Thyroid gland (tissue), 4 donors: ENCODE measurements around the gene C6orf58. TPM values are rescaled to one million over a fixed set of nuclear protein-coding genes. Genes with fewer than 3 reads are reported as not detected.
"Not testable (repeated sequence)": the region's sequence is repeated elsewhere in the genome, so short reads cannot be mapped to it uniquely, and the experiment has no call there.

Experiments used
- DNase-seq, 2 donors: peaks; one replicate each; pipeline ENCODE4 v3.0.0-alpha.2; 2019
- H3K27ac ChIP-seq, 3 donors: fragments of 200-600 bp; sonication (generic); 1 replicate in 2 of 3; 2 replicates in 1 of 3; pipeline ENCODE4 v1.5.1; 2016 to 2019; ENCODE audit warnings: mild to moderate bottlenecking in 1 of 3, moderate library complexity in 1 of 3
- H3K27me3 ChIP-seq: fragments of 200-600 bp; sonication (generic); one replicate; pipeline ENCODE4 v1.5.1; 2019
- H3K36me3 ChIP-seq, 2 donors: fragments of 200-600 bp; sonication (generic); one replicate each; pipeline ENCODE4 v1.5.1; 2016 to 2019
- H3K4me1 ChIP-seq, 2 donors: fragments of 200-600 bp; sonication (generic); one replicate each; pipeline ENCODE4 v1.5.1; 2017 to 2019
- H3K4me3 ChIP-seq, 3 donors: fragments of 200-600 bp; sonication (generic); replicated peaks in 1 of 3; 1 replicate in 2 of 3; 2 replicates in 1 of 3; pipeline ENCODE4 v1.5.1; 2016; ENCODE audit warnings: mild to moderate bottlenecking in 1 of 3
- H3K9me3 ChIP-seq: fragments of 200-600 bp; sonication (generic); one replicate; pipeline ENCODE4 v1.5.1; 2017
- POLR2A ChIP-seq, 2 donors: fragments of 450-650 bp; IDR thresholded peaks; one replicate each; pipeline ENCODE4 v1.6.1; 2017; ENCODE audit warnings: antibody characterized with exemption in 2 of 2, mild to moderate bottlenecking in 2 of 2, moderate library complexity in 1 of 2
- WGBS, 2 donors: methylation state at CpG; one replicate each; pipeline ENCODE4 v1.1.5; 2017; 5-methylcytosine and 5-hydroxymethylcytosine counted together
- intact Hi-C: fragments of 100-400 bp; cut with DNase I; formaldehyde crosslinking; loops from one replicate; pipeline ENCODE4 v1.15.1; 2023
- total RNA-seq, 4 donors: library from RNA; depleted of rRNA; stranded (reverse); fragments of >200 nt; gene quantifications; one replicate each; pipeline ENCODE4 v1.2.3, GENCODE V29; 2016
- TF ChIP-seq, protein P1 (sequence below), 6 experiments: fragments of 200-600 bp in 3 of 6; fragments of 450-650 bp in 3 of 6; sonication (generic) in 3 of 6; IDR thresholded peaks; one replicate each; pipeline ENCODE4 v1.5.1; 2016 to 2019; ENCODE audit warnings: antibody characterized with exemption in 6 of 6, mild to moderate bottlenecking in 2 of 6, inconsistent platforms in 1 of 6, moderate library complexity in 1 of 6

Gene C6orf58
- total RNA-seq, 4 donors from 2014 or later = not detected

- H3K4me1 ChIP-seq = no peaks in the 10 kb centered on the region
- no peaks in the 10 kb centered on the region for H3K36me3 ChIP-seq
- intact Hi-C loops = no loop called here
- H3K4me3 ChIP-seq = no peak overlapping the region
- TF ChIP-seq, protein P1, sequence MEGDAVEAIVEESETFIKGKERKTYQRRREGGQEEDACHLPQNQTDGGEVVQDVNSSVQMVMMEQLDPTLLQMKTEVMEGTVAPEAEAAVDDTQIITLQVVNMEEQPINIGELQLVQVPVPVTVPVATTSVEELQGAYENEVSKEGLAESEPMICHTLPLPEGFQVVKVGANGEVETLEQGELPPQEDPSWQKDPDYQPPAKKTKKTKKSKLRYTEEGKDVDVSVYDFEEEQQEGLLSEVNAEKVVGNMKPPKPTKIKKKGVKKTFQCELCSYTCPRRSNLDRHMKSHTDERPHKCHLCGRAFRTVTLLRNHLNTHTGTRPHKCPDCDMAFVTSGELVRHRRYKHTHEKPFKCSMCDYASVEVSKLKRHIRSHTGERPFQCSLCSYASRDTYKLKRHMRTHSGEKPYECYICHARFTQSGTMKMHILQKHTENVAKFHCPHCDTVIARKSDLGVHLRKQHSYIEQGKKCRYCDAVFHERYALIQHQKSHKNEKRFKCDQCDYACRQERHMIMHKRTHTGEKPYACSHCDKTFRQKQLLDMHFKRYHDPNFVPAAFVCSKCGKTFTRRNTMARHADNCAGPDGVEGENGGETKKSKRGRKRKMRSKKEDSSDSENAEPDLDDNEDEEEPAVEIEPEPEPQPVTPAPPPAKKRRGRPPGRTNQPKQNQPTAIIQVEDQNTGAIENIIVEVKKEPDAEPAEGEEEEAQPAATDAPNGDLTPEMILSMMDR (IDR thresholded peaks at IDR 0.05) = no peak
- no peak for TF ChIP-seq POLR2A (IDR thresholded peaks at IDR 0.05)
- 37 to 41% methylated on average over 2 of the region's 2 CpGs for WGBS, 2 donors
- H3K27ac ChIP-seq = no peak overlapping the region
- no peaks in the 10 kb centered on the region for H3K27me3 ChIP-seq
- no peak for DNase-seq
- H3K9me3 ChIP-seq = no peaks in the 10 kb centered on the region
Measured at GRCh38 chr6:127586372-127586771, 9.4 kb downstream of the C6orf58 start.

- no peak overlapping the region for H3K4me3 ChIP-seq
- intact Hi-C loops = no loop called here
- TF ChIP-seq, protein P1 (IDR thresholded peaks at IDR 0.05) = no peak
- no peak for TF ChIP-seq POLR2A (IDR thresholded peaks at IDR 0.05)
- no peaks in the 10 kb centered on the region for H3K4me1 ChIP-seq
- no peak overlapping the region for H3K27ac ChIP-seq
- H3K36me3 ChIP-seq = no peaks in the 10 kb centered on the region
- DNase-seq = no peak
- 79 to 88% methylated on average over 2 of the region's 2 CpGs for WGBS, 2 donors
- H3K27me3 ChIP-seq = no peaks in the 10 kb centered on the region
- no peaks in the 10 kb centered on the region for H3K9me3 ChIP-seq
Measured at GRCh38 chr6:127587875-127588274, 10.9 kb downstream of the C6orf58 start.

GRCh38 chr6:127589135-127589534 lies 12.2 kb downstream of the C6orf58 start:
- intact Hi-C loops = no loop called here
- TF ChIP-seq POLR2A (IDR thresholded peaks at IDR 0.05) = no peak
- TF ChIP-seq, protein P1 (IDR thresholded peaks at IDR 0.05) = no peak
- DNase-seq = no peak
- Histone ChIP-seq H3K36me3 (no peaks in the 10 kb centered on the region), H3K27ac (no peak overlapping the region), H3K27me3 (no peaks in the 10 kb centered on the region), H3K4me1 (no peaks in the 10 kb centered on the region), H3K4me3 (no peak overlapping the region), H3K9me3 (no peaks in the 10 kb centered on the region)

- H3K27ac ChIP-seq = no peak overlapping the region
- 83 to 92% methylated on average over 1 of the region's 1 CpG for WGBS, 2 donors
- no peaks in the 10 kb centered on the region for H3K4me1 ChIP-seq
- no peaks in the 10 kb centered on the region for H3K27me3 ChIP-seq
- intact Hi-C loops = no loop called here
- no peaks in the 10 kb centered on the region for H3K9me3 ChIP-seq
- no peak overlapping the region for H3K4me3 ChIP-seq
- TF ChIP-seq, protein P1 (IDR thresholded peaks at IDR 0.05) = no peak
- no peak for TF ChIP-seq POLR2A (IDR thresholded peaks at IDR 0.05)
- no peak for DNase-seq
- H3K36me3 ChIP-seq = no peaks in the 10 kb centered on the region
Measured at GRCh38 chr6:127590344-127590743, 13.4 kb downstream of the C6orf58 start.

- Histone ChIP-seq H3K36me3 (no peaks in the 10 kb centered on the region), H3K27me3 (no peaks in the 10 kb centered on the region), H3K27ac (no peak overlapping the region), H3K9me3 (no peaks in the 10 kb centered on the region), H3K4me1 (no peaks in the 10 kb centered on the region), H3K4me3 (no peak overlapping the region)
- TF ChIP-seq, protein P1 (IDR thresholded peaks at IDR 0.05) = no peak
- no peak for TF ChIP-seq POLR2A (IDR thresholded peaks at IDR 0.05)
- intact Hi-C loops = no loop called here
- DNase-seq = no peak
- WGBS, 2 donors = 88 to 90% methylated on average over 7 of the region's 7 CpGs
Measured at GRCh38 chr6:127592964-127593363, 16.0 kb downstream of the C6orf58 start.

DNA sequence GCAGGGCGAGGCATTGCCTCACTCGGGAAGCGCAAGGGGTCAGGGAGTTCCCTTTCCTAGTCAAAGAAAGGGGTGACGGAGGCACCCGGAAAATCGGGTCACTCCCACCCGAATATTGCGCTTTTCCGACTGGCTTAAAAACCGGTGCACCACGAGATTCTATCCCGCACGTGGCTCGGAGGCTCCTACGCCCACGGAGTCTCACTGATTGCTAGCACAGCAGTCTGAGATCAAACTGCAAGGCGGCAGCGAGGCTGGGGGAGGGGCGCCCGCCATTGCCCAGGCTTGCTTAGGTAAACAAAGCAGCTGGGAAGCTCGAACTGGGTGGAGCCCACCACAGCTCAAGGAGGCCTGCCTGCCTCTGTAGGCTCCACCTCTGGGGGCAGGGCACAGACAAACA lies 16.5 kb downstream of the C6orf58 start:
- H3K27ac ChIP-seq, intact Hi-C loops, H3K27me3 ChIP-seq, DNase-seq, H3K9me3 ChIP-seq, H3K36me3 ChIP-seq, H3K4me3 ChIP-seq, H3K4me1 ChIP-seq: not testable (repeated sequence)
- WGBS, 2 donors = 83 to 91% methylated on average over 16 to 17 of the region's 21 CpGs
